H1 (cell line): ENCODE measurements around the gene OCRL. TPM values are rescaled to one million over a fixed set of nuclear protein-coding genes. Genes with fewer than 3 reads are reported as not detected.

Source experiments
- ASH2L ChIP-seq: fragments of 200-600, 300-600 bp; sonication (generic); IDR thresholded peaks from one replicate; pipeline ENCODE4 v1.7.1; 2017; ENCODE audit warnings: low read length
- ATF2 ChIP-seq: IDR thresholded peaks from 2 replicates; pipeline ENCODE4 v1.6.1; 2012; ENCODE audit warnings: low read length, inconsistent platforms
- ATF3 ChIP-seq: IDR thresholded peaks from 2 replicates; pipeline ENCODE4 v1.6.1; 2011; ENCODE audit warnings: low read depth, mild to moderate bottlenecking, low read length; ENCODE audit not compliant: insufficient read depth
- BCL11A ChIP-seq, 2 experiments: IDR thresholded peaks; one replicate each; pipeline ENCODE4 v1.6.1; 2011; ENCODE audit warnings: low read depth in 2 of 2, low read length in 2 of 2, mild to moderate bottlenecking in 2 of 2
- CEBPB ChIP-seq: IDR thresholded peaks from 2 replicates; pipeline ENCODE4 v1.6.1; 2012; ENCODE audit warnings: low read depth, low read length
- CHD1 ChIP-seq: IDR thresholded peaks from 2 replicates; pipeline ENCODE4 v1.6.1; 2012; ENCODE audit warnings: low read depth, low read length, improper control_type of control experiment
- CHD2 ChIP-seq: IDR thresholded peaks from 2 replicates; pipeline ENCODE4 v1.6.1; 2012; ENCODE audit warnings: low read length, improper control_type of control experiment
- CTBP2 ChIP-seq: IDR thresholded peaks from 2 replicates; pipeline ENCODE4 v1.7.0; 2011; ENCODE audit warnings: borderline replicate concordance, mild to moderate bottlenecking, moderate library complexity, mixed read lengths, low read length; ENCODE audit not compliant: insufficient read depth, insufficient read length
- EZH2 ChIP-seq: fragments of 200-600 bp; sonication (generic); IDR thresholded peaks from 2 replicates; pipeline ENCODE4 v1.7.1; 2012; ENCODE audit warnings: low read depth, mild to moderate bottlenecking, moderate library complexity, low read length, inconsistent platforms; ENCODE audit not compliant: severe bottlenecking
- HDAC2 ChIP-seq, 2 experiments: fragments of 300-600 bp in 1 of 2; sonication (generic) in 1 of 2; IDR thresholded peaks; 2 replicates each; pipeline ENCODE4 v1.6.1; 2011 to 2012; ENCODE audit warnings: low read depth in 2 of 2, low read length in 2 of 2, mild to moderate bottlenecking in 2 of 2, moderate library complexity in 2 of 2, borderline replicate concordance in 1 of 2, inconsistent platforms in 1 of 2
- JUN ChIP-seq: IDR thresholded peaks from 2 replicates; pipeline ENCODE4 v1.6.1; 2011; ENCODE audit warnings: low read depth, mild to moderate bottlenecking, improper control_type of control experiment, low read length
- KDM5A ChIP-seq: fragments of 200-600 bp; IDR thresholded peaks from 2 replicates; pipeline ENCODE4 v1.7.1; 2012; ENCODE audit warnings: mild to moderate bottlenecking, low read length, inconsistent platforms, mixed read lengths
- MAFK ChIP-seq: IDR thresholded peaks from 2 replicates; pipeline ENCODE4 v1.6.1; 2012; ENCODE audit warnings: low read depth, mild to moderate bottlenecking, improper control_type of control experiment, low read length
- MAX ChIP-seq: IDR thresholded peaks from 2 replicates; pipeline ENCODE4 v1.6.1; 2012; ENCODE audit warnings: inconsistent platforms
- NRF1 ChIP-seq: IDR thresholded peaks from 2 replicates; pipeline ENCODE4 v1.6.1; 2011; ENCODE audit warnings: mild to moderate bottlenecking, low read depth, low read length, improper control_type of control experiment
- PHF8 ChIP-seq: fragments of 200-600 bp; sonication (generic); conservative IDR thresholded peaks from 2 replicates; pipeline ENCODE4 v1.7.1; 2012; ENCODE audit warnings: low read depth, mild to moderate bottlenecking, inconsistent platforms, low read length, moderate library complexity
- POLR2A ChIP-seq, 2 experiments: IDR thresholded peaks; 1 replicate in 1 of 2; 2 replicates in 1 of 2; pipeline ENCODE4 v1.6.1; 2011; ENCODE audit warnings: low read depth in 2 of 2, low read length in 2 of 2, mild to moderate bottlenecking in 2 of 2; ENCODE audit errors: control extremely low read depth in 1 of 2
- RBBP5 ChIP-seq: IDR thresholded peaks from 2 replicates; pipeline ENCODE4 v1.7.1; 2012; ENCODE audit warnings: low read depth, mild to moderate bottlenecking, inconsistent platforms, low read length, moderate library complexity, borderline replicate concordance
- RXRA ChIP-seq: IDR thresholded peaks from 2 replicates; pipeline ENCODE4 v1.6.1; 2011; ENCODE audit warnings: low read depth, mild to moderate bottlenecking, low read length, moderate library complexity; ENCODE audit not compliant: insufficient read depth
- SP1 ChIP-seq: IDR thresholded peaks from 2 replicates; pipeline ENCODE4 v1.6.1; 2011; ENCODE audit warnings: low read depth, low read length
- SUZ12 ChIP-seq: fragments of 200-600 bp; sonication (generic); IDR thresholded peaks from 2 replicates; pipeline ENCODE4 v1.6.1; 2012; ENCODE audit warnings: mild to moderate bottlenecking, inconsistent platforms, low read length, moderate library complexity, mixed read lengths
- TCF12 ChIP-seq: IDR thresholded peaks from 2 replicates; pipeline ENCODE4 v1.6.1; 2011; ENCODE audit warnings: low read depth, mild to moderate bottlenecking, low read length
- polyA plus RNA-seq, 7 experiments: library from polyadenylated mRNA; depleted of rRNA in 3 of 7; stranded (reverse) in 5 of 7; unstranded in 2 of 7; fragments of >200 nt in 5 of 7; fragments of 200-250 nt in 2 of 7; gene quantifications; 1 replicate in 5 of 7; 2 replicates in 1 of 7; 4 replicates in 1 of 7; pipeline versions ENCODE4 v1.2.1 to v1.2.3, GENCODE V29; 2011 to 2013; ENCODE audit warnings: missing spikeins in 2 of 7, mixed read lengths in 2 of 7
- total RNA-seq: library from RNA; stranded (reverse); fragmentation: NEBNext Ultra II Directional; extraction: Animal tissue kit (Norgen Biotek cat#: 25700); gene quantifications from 2 replicates; pipeline ENCODE4 v1.2.1, GENCODE V29; 2021

The OCRL gene
- total and polyA plus RNA-seq, 2 of the 8 experiments (the other 6 are each of a cell fraction or from before 2014, with no cell fraction given) = 12.7 to 15.1 TPM

- no peak for TF ChIP-seq SP1
- no peak for TF ChIP-seq MAX
- peak; percentile 40; the same call in 1 of the 2 replicates for TF ChIP-seq RBBP5
- TF ChIP-seq PHF8 = peak; percentile 74
- no peak for TF ChIP-seq CTBP2
- TF ChIP-seq HDAC2 (IDR thresholded peaks at IDR 0.05; ENCODE audit: borderline replicate concordance in 1 of 2, low read depth in 2 of 2, low read length in 2 of 2) = no peak
- no peak for TF ChIP-seq NRF1
- TF ChIP-seq JUN = no peak
- TF ChIP-seq BCL11A (IDR thresholded peaks at IDR 0.05; ENCODE audit: low read depth in 2 of 2, low read length in 2 of 2) = no peak
- TF ChIP-seq POLR2A (IDR thresholded peaks at IDR 0.05; ENCODE audit: control extremely low read depth in 1 of 2, low read depth in 2 of 2, low read length in 2 of 2) = peak in 1 of 2 experiments; percentile 25; a peak in 1 of 3 replicates
- TF ChIP-seq EZH2 = no peak
- no peak for TF ChIP-seq CEBPB
- no peak for TF ChIP-seq CHD2
- TF ChIP-seq ATF3 = no peak
- no peak for TF ChIP-seq SUZ12
- peak; percentile 63 for TF ChIP-seq ASH2L
- TF ChIP-seq KDM5A = no peak
- TF ChIP-seq RXRA = no peak
- no peak for TF ChIP-seq TCF12
- no peak for TF ChIP-seq MAFK
- no peak for TF ChIP-seq CHD1
- TF ChIP-seq ATF2 = no peak
Measured at GRCh38 chrX:129540068-129540653, at the start of gene OCRL (continued).
